ENCODE results near the gene MLXIP. TPM values are rescaled to one million over a fixed set of nuclear protein-coding genes. Genes with fewer than 3 reads are reported as not detected.
"Not testable (repeated sequence)": the region's sequence is repeated elsewhere in the genome, so short reads cannot be mapped to it uniquely, and the experiment has no call there.

Gene MLXIP
- total RNA-seq, 1 donor from 2014 or later, result 39.8 TPM

DNA sequence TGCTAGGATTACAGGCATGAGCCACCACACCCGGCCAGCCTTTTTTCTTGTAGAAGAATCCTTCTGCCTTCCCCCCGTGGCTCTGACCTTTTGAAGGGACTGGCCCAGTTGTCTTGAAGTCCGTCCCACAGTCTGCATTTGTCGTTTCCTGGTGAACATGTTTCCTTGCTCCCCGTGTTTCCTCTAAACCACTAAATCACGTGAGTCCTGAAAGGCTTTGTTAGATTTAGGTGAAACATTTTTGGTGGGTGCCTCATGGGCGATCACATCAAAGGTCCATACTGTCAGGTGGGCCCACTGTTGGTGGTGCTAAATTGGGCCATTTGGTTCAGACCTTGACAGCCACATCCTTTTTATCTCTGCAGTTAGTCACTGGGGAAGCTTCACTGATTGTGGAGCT lies 26.3 kb downstream of the MLXIP start:
- peaks cover 19% of the 10 kb centered on the region for H3K4me1 Mint-ChIP-seq
- no peaks in the 10 kb centered on the region for H3K27me3 Mint-ChIP-seq (ENCODE audit: low read depth)
- TF ChIP-seq, protein P1, sequence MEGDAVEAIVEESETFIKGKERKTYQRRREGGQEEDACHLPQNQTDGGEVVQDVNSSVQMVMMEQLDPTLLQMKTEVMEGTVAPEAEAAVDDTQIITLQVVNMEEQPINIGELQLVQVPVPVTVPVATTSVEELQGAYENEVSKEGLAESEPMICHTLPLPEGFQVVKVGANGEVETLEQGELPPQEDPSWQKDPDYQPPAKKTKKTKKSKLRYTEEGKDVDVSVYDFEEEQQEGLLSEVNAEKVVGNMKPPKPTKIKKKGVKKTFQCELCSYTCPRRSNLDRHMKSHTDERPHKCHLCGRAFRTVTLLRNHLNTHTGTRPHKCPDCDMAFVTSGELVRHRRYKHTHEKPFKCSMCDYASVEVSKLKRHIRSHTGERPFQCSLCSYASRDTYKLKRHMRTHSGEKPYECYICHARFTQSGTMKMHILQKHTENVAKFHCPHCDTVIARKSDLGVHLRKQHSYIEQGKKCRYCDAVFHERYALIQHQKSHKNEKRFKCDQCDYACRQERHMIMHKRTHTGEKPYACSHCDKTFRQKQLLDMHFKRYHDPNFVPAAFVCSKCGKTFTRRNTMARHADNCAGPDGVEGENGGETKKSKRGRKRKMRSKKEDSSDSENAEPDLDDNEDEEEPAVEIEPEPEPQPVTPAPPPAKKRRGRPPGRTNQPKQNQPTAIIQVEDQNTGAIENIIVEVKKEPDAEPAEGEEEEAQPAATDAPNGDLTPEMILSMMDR (conservative IDR thresholded peaks at IDR 0.05), result no peak
- no peak for DNase-seq (ENCODE audit: low read depth, low spot score)
- peaks cover 4% of the 10 kb centered on the region for H3K36me3 Mint-ChIP-seq (ENCODE audit: low read depth)
- H3K9me3 Mint-ChIP-seq, result no peaks in the 10 kb centered on the region
- no peak overlapping the region for H3K4me3 Mint-ChIP-seq
- H3K27ac Mint-ChIP-seq (ENCODE audit: unreplicated experiment), result no peak overlapping the region

DNA sequence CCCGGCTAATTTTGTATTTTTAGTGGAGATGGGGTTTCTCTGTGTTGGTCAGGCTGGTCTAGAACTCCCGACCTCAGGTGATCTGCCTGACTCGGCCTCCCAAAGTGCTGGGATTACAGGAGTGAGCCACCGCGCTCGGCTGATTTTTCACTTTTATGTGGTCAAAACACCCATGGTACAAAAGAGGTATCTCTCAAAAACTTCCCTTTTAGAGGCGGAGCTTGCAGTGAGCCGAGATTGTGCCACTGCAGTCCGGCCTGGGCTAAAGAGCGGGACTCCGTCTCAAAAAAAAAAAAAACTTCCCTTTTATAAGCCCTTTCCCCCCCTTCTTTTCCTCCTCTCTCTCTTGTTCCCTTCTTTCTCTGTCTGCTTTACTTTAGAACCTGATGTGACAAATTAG lies 26.9 kb downstream of the MLXIP start:
- Mint-ChIP-seq H3K4me1 (peaks cover 16% of the 10 kb centered on the region), H3K27ac (ENCODE audit: unreplicated experiment) (peak overlapping the region; percentile 90)
- DNase-seq (ENCODE audit: low read depth, low spot score); H3K27me3 Mint-ChIP-seq (ENCODE audit: low read depth); H3K4me3 Mint-ChIP-seq; H3K9me3 Mint-ChIP-seq; H3K36me3 Mint-ChIP-seq (ENCODE audit: low read depth): not testable (repeated sequence)

DNA sequence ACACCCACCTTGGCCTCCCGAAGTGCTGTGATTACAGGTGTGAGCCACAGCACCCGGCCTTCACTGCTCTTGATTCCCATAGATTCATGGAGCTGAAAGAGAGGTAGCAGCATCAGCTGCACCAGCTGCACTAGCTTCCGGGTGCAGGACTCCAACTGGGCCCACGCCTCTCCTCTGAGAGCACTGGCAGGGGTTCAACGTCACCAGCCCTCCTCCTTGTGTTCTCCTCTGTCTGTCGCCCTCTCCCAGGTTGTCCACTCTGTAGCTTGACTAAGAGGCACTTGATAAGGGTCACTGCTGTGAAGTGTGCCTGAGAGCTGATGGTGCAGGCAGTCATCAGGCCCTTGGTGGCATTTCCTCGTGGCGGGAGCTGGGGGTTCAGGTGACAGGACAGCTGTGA lies 28.3 kb downstream of the MLXIP start:
- no peak overlapping the region for H3K4me3 Mint-ChIP-seq
- TF ChIP-seq, protein P1 (conservative IDR thresholded peaks at IDR 0.05), result no peak
- peaks cover 4% of the 10 kb centered on the region for H3K36me3 Mint-ChIP-seq (ENCODE audit: low read depth)
- H3K27ac Mint-ChIP-seq (ENCODE audit: unreplicated experiment), result no peak overlapping the region
- H3K27me3 Mint-ChIP-seq (ENCODE audit: low read depth), result no peaks in the 10 kb centered on the region
- DNase-seq (ENCODE audit: low read depth, low spot score), result no peak
- no peaks in the 10 kb centered on the region for H3K9me3 Mint-ChIP-seq
- H3K4me1 Mint-ChIP-seq, result peaks cover 13% of the 10 kb centered on the region

DNA sequence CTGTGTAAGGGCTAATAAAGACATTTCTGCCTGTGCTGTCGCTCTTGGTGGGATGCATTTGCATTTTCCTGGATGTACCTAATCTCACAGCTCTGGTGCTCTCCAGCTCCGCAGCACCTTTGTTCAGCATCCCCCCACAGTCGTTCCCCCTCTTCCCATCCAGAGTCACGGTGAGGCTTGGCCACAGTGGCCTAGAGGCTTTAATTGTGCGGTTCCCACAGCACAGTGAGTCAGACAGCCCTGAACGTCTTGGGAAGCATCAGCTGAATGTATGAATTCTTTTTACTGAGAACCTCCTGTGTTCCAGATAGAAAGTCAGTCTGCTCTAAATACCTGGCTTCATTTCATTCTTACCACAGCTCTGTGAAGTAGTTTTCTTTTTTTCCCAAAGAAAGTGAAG lies 28.7 kb downstream of the MLXIP start:
- Mint-ChIP-seq H3K4me3 (no peak overlapping the region), H3K9me3 (no peaks in the 10 kb centered on the region), H3K4me1 (peaks cover 13% of the 10 kb centered on the region), H3K27ac (ENCODE audit: unreplicated experiment) (no peak overlapping the region), H3K36me3 (ENCODE audit: low read depth) (peaks cover 4% of the 10 kb centered on the region), H3K27me3 (ENCODE audit: low read depth) (no peaks in the 10 kb centered on the region)
- TF ChIP-seq, protein P1 (conservative IDR thresholded peaks at IDR 0.05), result no peak
- DNase-seq (ENCODE audit: low read depth, low spot score), result no peak

DNA sequence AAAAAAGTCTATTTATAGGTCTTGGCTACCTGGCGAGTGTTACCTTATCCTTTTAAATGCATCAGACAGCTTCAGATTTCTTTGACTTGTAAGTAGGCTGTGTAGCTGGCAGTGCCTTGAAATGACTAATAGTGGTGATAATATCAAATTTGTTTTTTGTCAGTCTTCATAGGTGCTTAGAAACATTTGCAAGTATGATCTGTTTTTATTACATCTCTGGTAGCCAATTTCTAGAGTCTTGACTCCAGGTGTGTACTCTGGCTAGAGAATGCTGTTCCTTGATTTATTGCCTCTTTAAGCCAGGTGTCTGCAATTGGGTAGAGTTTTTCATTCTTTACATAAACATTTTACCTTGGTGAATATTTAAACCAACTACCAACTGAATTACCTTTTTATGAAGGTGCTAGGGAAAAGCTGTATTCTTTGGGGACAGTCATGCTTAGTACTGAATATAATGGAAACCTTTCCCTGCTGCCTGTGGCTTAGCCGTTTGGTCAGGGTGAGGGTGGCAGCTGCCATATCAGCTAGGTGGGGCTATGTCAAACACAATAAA lies 32.6 kb downstream of the MLXIP start:
- TF ChIP-seq, protein P1 (conservative IDR thresholded peaks at IDR 0.05), result no peak
- Mint-ChIP-seq H3K27ac (ENCODE audit: unreplicated experiment) (no peak overlapping the region), H3K36me3 (ENCODE audit: low read depth) (no peaks in the 10 kb centered on the region), H3K9me3 (no peaks in the 10 kb centered on the region), H3K27me3 (ENCODE audit: low read depth) (no peaks in the 10 kb centered on the region), H3K4me1 (peaks cover 12% of the 10 kb centered on the region), H3K4me3 (no peak overlapping the region)
- DNase-seq (ENCODE audit: low read depth, low spot score), result no peak

DNA sequence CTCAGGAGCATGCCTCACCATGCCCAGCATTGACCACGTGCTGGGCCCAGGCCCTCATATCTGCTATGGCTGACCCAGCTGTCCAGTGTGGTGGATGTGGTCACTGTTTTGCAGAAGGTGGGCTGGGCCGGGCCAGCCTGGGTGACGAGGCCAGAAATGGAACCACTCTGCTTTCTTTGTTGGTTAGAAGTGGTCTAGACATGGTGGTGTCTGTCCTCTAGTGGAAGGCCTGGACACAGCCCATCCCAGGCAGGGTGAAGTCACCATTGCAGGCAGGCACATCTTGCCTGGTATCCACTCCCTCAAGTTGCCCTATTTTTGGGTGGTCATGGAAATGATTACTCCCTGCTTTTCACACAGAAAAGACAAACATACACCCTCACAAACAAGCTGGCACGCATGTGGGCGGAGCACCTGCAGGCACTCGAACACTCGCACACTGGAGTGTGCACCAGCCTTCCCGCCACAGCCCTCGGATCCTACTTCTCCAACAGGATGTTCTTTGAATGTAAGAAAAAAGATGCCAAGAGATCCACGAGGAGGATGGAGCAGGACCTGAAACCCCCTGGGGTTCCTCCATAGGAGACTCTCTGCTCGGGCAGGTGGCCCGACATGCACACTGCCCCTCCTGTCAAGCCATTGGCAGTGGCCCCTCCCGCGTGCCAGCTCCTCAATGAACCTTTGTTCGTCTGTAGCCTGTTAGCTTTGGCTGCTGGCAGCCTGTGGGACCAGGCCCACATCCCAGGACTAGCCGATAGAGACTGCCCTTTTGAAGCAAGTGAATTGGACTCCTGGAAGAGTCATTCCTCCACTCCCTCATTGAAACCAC lies 38.4 kb downstream of the MLXIP start:
- peaks cover 27% of the 10 kb centered on the region for H3K4me1 Mint-ChIP-seq
- no peaks in the 10 kb centered on the region for H3K36me3 Mint-ChIP-seq (ENCODE audit: low read depth)
- no peak overlapping the region for H3K4me3 Mint-ChIP-seq
- H3K27ac Mint-ChIP-seq (ENCODE audit: unreplicated experiment), result peak overlapping the region; percentile 38
- no peak for DNase-seq (ENCODE audit: low read depth, low spot score)
- H3K9me3 Mint-ChIP-seq, result no peaks in the 10 kb centered on the region
- TF ChIP-seq, protein P1 (conservative IDR thresholded peaks at IDR 0.05), result no peak
- no peaks in the 10 kb centered on the region for H3K27me3 Mint-ChIP-seq (ENCODE audit: low read depth)

All from neural crest cell (in vitro differentiated cells).